Astrocyte (in vitro differentiated cells and primary cell): Measurements from ENCODE around the gene CROCC2. TPM values are rescaled to one million over a fixed set of nuclear protein-coding genes. Genes with fewer than 3 reads are reported as not detected.

Experiments used
- DNase-seq: peaks from one replicate; pipeline ENCODE4 v3.0.0-alpha.2; 2010; ENCODE audit warnings: low read depth
- FAIRE-seq: peaks from 2 replicates; lab custom pipeline; 2011; peaks lifted over from hg19 to GRCh38; lab: Jason Lieb, UNC
- H2AFZ ChIP-seq: 2 replicates; pipeline ENCODE4 v1.6.0; 2012; ENCODE audit warnings: low read depth, low read length, inconsistent platforms
- H3K27ac ChIP-seq: 2 replicates; pipeline ENCODE4 v1.5.1; 2011; ENCODE audit warnings: low read depth, low read length, inconsistent platforms
- H3K27me3 ChIP-seq: 2 replicates; pipeline ENCODE4 v1.6.0; 2011; ENCODE audit warnings: low read length, inconsistent platforms; ENCODE audit not compliant: insufficient read depth
- H3K36me3 ChIP-seq: 2 replicates; pipeline ENCODE4 v1.5.1; 2011; ENCODE audit warnings: low read length, inconsistent platforms; ENCODE audit not compliant: insufficient read depth
- H3K4me1 ChIP-seq: 2 replicates; pipeline ENCODE4 v1.5.1; 2011; ENCODE audit warnings: low read length, inconsistent platforms; ENCODE audit not compliant: insufficient read depth
- H3K4me2 ChIP-seq: 2 replicates; pipeline ENCODE4 v1.6.0; 2012; ENCODE audit warnings: low read length, inconsistent platforms
- H3K4me3 ChIP-seq: 2 replicates; pipeline ENCODE4 v1.5.1; 2011; ENCODE audit warnings: low read depth, mild to moderate bottlenecking, low read length, inconsistent platforms; ENCODE audit not compliant: insufficient read depth
- H3K79me2 ChIP-seq: 2 replicates; pipeline ENCODE4 v1.6.0; 2012; ENCODE audit warnings: mild to moderate bottlenecking, low read length, inconsistent platforms; ENCODE audit not compliant: insufficient read depth
- H3K9ac ChIP-seq: 2 replicates; pipeline ENCODE4 v1.6.0; 2012; ENCODE audit warnings: mild to moderate bottlenecking, low read length, inconsistent platforms
- H3K9me3 ChIP-seq: 2 replicates; pipeline ENCODE4 v1.5.1; 2012; ENCODE audit warnings: low read depth, mild to moderate bottlenecking, low read length, inconsistent platforms; ENCODE audit not compliant: insufficient read depth
- H4K20me1 ChIP-seq: 2 replicates; pipeline ENCODE4 v1.6.0; 2012; ENCODE audit warnings: low read length, inconsistent platforms; ENCODE audit not compliant: insufficient read depth
- H3K27ac Mint-ChIP-seq: one replicate; pipeline ENCODE4 v1.8.0; 2021; ENCODE audit warnings: mild to moderate bottlenecking, mixed read lengths; ENCODE audit not compliant: unreplicated experiment
- H3K27me3 Mint-ChIP-seq: one replicate; pipeline ENCODE4 v1.8.0; 2021; ENCODE audit warnings: low read depth, mixed read lengths; ENCODE audit not compliant: unreplicated experiment
- H3K36me3 Mint-ChIP-seq: one replicate; pipeline ENCODE4 v1.8.0; 2021; ENCODE audit warnings: low read depth, mixed read lengths; ENCODE audit not compliant: unreplicated experiment
- H3K4me1 Mint-ChIP-seq: one replicate; pipeline ENCODE4 v1.8.0; 2021; ENCODE audit warnings: low read depth, mixed read lengths; ENCODE audit not compliant: unreplicated experiment
- H3K4me3 Mint-ChIP-seq: one replicate; pipeline ENCODE4 v1.8.0; 2021; ENCODE audit warnings: mild to moderate bottlenecking, moderate library complexity, mixed read lengths; ENCODE audit not compliant: unreplicated experiment
- H3K9me3 Mint-ChIP-seq: one replicate; pipeline ENCODE4 v1.8.0; 2021; ENCODE audit warnings: mild to moderate bottlenecking, mixed read lengths; ENCODE audit not compliant: unreplicated experiment
- CTCF ChIP-seq: IDR thresholded peaks from 2 replicates; pipeline ENCODE4 v1.5.1; 2011; ENCODE audit warnings: low read depth, mild to moderate bottlenecking, inconsistent platforms, low read length, moderate library complexity; ENCODE audit not compliant: insufficient read depth
- EZH2 ChIP-seq: IDR thresholded peaks from 2 replicates; pipeline ENCODE4 v1.6.1; 2012; ENCODE audit warnings: mild to moderate bottlenecking, low read length, inconsistent platforms; ENCODE audit not compliant: insufficient read depth
- total RNA-seq: library from RNA; stranded (reverse); gene quantifications from 2 replicates; pipeline ENCODE4 v1.2.1, GENCODE V29; 2021

CROCC2 gene
- total RNA-seq, 1 donor from 2014 or later, result not detected

DNA sequence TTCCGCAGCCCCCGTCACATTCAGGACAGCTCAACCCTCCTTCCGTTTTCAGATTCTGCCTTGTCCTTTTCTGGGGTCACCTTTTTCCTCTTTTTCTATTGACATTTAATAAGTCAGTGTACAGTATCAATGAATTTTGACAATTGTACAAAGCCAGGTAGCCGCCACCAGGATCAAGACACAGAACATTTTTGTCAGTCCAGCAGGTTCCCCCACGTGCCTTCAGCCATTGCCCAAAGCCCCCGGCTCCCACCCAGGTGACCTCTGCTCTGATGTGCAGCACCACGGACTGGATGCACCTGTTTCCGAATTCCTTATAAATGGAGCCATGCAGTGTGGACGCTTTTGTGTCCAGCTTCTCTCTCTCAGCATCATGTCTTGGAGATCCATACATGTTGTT lies 30.0 kb downstream of the CROCC2 start:
- TF ChIP-seq EZH2 (no peak), CTCF (no peak)
- Histone ChIP-seq H3K4me2 (no peak overlapping the region), H3K4me3 (no peak overlapping the region), H2AFZ (no peak overlapping the region), H3K27ac (no peak overlapping the region), H3K27me3 (peaks cover 11% of the 10 kb centered on the region), H3K9ac (no peak overlapping the region), H3K9me3 (no peaks in the 10 kb centered on the region), H3K4me1 (no peaks in the 10 kb centered on the region), H3K79me2 (no peaks in the 10 kb centered on the region), H4K20me1 (no peaks in the 10 kb centered on the region), H3K36me3 (no peaks in the 10 kb centered on the region)
- Mint-ChIP-seq H3K36me3 (no peaks in the 10 kb centered on the region), H3K9me3 (peaks cover 4% of the 10 kb centered on the region), H3K27ac (no peak overlapping the region), H3K4me1 (no peaks in the 10 kb centered on the region), H3K4me3 (no peak overlapping the region), H3K27me3 (peaks cover 49% of the 10 kb centered on the region)
- no peak for DNase-seq
- FAIRE-seq, result no peak

DNA sequence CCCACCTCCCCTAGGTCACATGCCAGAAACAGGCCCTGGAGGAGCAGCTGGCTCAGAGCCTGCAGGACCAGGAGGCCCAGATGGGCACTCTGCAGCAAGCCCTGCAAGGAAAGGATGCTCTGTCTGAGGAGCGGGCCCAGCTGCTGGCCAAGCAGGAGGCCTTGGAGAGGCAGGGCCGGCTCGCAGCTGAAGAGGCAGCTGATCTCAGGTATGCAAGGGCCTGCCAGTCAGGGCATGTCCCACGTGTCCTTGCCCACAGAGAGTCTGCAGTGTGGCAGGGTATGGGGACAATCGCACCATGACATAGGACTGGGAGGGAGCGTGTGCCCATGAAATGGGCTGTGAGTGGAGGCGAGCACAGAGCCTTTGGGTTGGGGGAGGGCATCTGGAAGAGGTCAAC lies 39.9 kb downstream of the CROCC2 start:
- FAIRE-seq (no peak), DNase-seq (no peak)

More for the DNA sequence above, 39.9 kb downstream of the CROCC2 start:
- Mint-ChIP-seq H3K36me3 (no peaks in the 10 kb centered on the region), H3K9me3 (peaks cover 1% of the 10 kb centered on the region), H3K27ac (no peak overlapping the region), H3K4me3 (no peak overlapping the region), H3K27me3 (peaks cover 32% of the 10 kb centered on the region), H3K4me1 (no peaks in the 10 kb centered on the region)
- H3K27me3 ChIP-seq, result peaks cover 10% of the 10 kb centered on the region
- H3K79me2 ChIP-seq, result no peaks in the 10 kb centered on the region
- peaks cover 3% of the 10 kb centered on the region for H3K9me3 ChIP-seq
- no peak overlapping the region for H3K4me2 ChIP-seq
- no peak for TF ChIP-seq EZH2
- TF ChIP-seq CTCF, result no peak
- no peaks in the 10 kb centered on the region for H4K20me1 ChIP-seq
- no peak overlapping the region for H3K9ac ChIP-seq
- H2AFZ ChIP-seq, result no peak overlapping the region
- H3K4me3 ChIP-seq, result no peak overlapping the region
- no peaks in the 10 kb centered on the region for H3K36me3 ChIP-seq
- no peak overlapping the region for H3K27ac ChIP-seq
- no peaks in the 10 kb centered on the region for H3K4me1 ChIP-seq
